Measurements from ENCODE around the gene RMI2. TPM values are rescaled to one million over a fixed set of nuclear protein-coding genes. Genes with fewer than 3 reads are reported as not detected.

The RMI2 gene
- total RNA-seq, 4 donors from 2014 or later = 0.34 to 1.9 (median 0.66) TPM; not detected in 1

DNA sequence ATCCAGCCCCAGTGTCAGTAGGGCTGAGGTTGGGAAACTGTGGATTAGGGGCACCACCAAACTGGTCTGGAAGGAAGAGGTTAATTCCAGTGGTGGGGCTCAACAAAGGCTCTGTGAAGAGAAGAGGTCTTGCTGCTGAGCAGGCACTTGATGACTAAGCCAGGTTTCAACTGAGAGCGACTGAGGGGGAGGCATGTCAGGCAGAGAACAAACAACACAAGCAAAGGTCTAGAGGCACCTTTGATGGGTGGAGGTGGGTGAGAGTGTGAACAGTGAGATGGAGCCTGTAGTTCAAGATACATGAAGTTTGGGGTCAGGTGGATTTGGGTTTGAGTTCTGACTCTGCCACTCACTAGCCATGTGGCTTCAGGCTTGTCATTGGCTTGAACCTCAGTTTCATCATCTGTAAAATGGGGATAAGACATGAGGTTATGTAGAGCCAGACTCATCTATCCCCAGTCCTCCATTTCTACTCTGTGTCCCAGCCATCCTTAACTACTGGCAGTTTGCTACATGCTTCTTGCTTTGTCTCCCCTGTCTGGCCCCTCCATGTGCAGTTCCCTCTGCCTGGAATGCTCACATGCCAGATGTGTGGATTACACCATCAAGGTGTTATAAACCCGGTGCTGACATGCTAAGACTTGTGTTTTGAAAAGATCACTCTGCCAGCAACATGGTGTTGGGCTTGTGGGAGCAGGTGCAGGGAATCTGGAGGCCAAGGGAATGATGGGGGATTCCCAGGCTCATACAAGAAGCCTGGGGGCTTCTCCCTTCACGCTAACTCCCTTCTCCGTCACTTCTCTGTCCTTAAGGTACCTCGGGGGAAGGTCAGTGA is 3.0 kb upstream of the RMI2 start:
- no peak for TF ChIP-seq CTCF (IDR thresholded peaks at IDR 0.05; ENCODE audit: low read depth)

- no peak for TF ChIP-seq CTCF (IDR thresholded peaks at IDR 0.05; ENCODE audit: low read depth)
Observed at GRCh38 chr16:11346700-11347319, 1.6 kb downstream of the RMI2 start.

GRCh38 chr16:11347831-11348230 is 2.6 kb downstream of the RMI2 start:
- TF ChIP-seq CTCF (IDR thresholded peaks at IDR 0.05; ENCODE audit: low read depth) = no peak

- TF ChIP-seq CTCF (IDR thresholded peaks at IDR 0.05; ENCODE audit: low read depth) = no peak
Observed at GRCh38 chr16:11348737-11349598, 3.7 kb downstream of the RMI2 start.

GRCh38 chr16:11349599-11350276 is 4.5 kb downstream of the RMI2 start:
- no peak for TF ChIP-seq CTCF (IDR thresholded peaks at IDR 0.05; ENCODE audit: low read depth)

DNA sequence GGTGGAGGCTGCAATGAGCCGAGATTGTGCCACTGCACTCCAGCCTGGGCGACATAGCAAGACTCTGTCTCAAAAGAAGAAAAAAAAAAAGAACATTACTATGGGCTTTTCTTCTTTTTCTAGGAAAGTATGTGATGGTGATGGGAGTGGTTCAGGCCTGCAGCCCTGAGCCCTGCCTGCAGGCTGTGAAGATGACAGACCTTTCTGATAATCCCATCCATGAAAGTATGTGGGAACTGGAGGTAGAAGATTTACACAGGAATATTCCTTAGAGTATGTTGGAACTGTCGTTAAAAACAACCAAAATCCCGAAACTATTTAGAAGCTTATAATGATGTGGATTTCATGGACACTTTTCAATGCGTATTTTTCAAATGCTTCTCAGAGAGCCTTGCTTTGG is 5.3 kb downstream of the RMI2 start:
- no peak for TF ChIP-seq CTCF (IDR thresholded peaks at IDR 0.05; ENCODE audit: low read depth)

Data from subcutaneous adipose tissue (tissue), 4 donors.